Measurements from ENCODE around the gene CHGA. TPM values are rescaled to one million over a fixed set of nuclear protein-coding genes. Genes with fewer than 3 reads are reported as not detected.
A peak's percentile ranks its signal among the peaks of the same experiment; 100 is the strongest.

The CHGA gene
- total RNA-seq, 2 donors from 2014 or later, result 69.5 to 80.1 TPM

GRCh38 chr14:92931681-92932447 lies 8.9 kb downstream of the CHGA start:
- H3K4me3 ChIP-seq, result no peak overlapping the region
- no peaks in the 10 kb centered on the region for H3K4me1 ChIP-seq
- intact Hi-C loops (cut with DNase I), result no loop called here
- no peak overlapping the region for H3K27ac ChIP-seq
- no peaks in the 10 kb centered on the region for H3K36me3 ChIP-seq (replicated peaks in 1 of 2; ENCODE audit: insufficient read depth in 1 of 2, low read depth in 2 of 2)
- TF ChIP-seq CTCF (IDR thresholded peaks at IDR 0.05) (no peak), POLR2A (IDR thresholded peaks at IDR 0.05) (no peak)
- ATAC-seq (no peak), DNase-seq (no peak)
- 84 to 87% methylated on average over 18 of the region's 18 CpGs for WGBS, 2 donors
- H3K9me3 ChIP-seq, result no peaks in the 10 kb centered on the region
- no peaks in the 10 kb centered on the region for H3K27me3 ChIP-seq

- Histone ChIP-seq H3K4me3 (no peak overlapping the region), H3K27me3 (no peaks in the 10 kb centered on the region), H3K27ac (no peak overlapping the region), H3K36me3 (replicated peaks in 1 of 2; ENCODE audit: insufficient read depth in 1 of 2, low read depth in 2 of 2) (peaks cover 0 to 1% of the 10 kb centered on the region in 2 donors), H3K9me3 (no peaks in the 10 kb centered on the region), H3K4me1 (no peaks in the 10 kb centered on the region)
- intact Hi-C loops (cut with DNase I), result no loop called here
- TF ChIP-seq CTCF (IDR thresholded peaks at IDR 0.05), result no peak
- no peak for TF ChIP-seq POLR2A (IDR thresholded peaks at IDR 0.05)
- DNase-seq, result no peak
- no peak for ATAC-seq
- WGBS, 2 donors, result 86 to 89% methylated on average over 15 to 35 of the region's 35 CpGs
Observed at GRCh38 chr14:92932448-92933395, 9.8 kb downstream of the CHGA start.

GRCh38 chr14:92933481-92933880 lies 10.5 kb downstream of the CHGA start:
- DNase-seq (peak in 1 of 4 donors; percentile 6), ATAC-seq (no peak)
- WGBS, 2 donors, result 87 to 92% methylated on average over 5 to 8 of the region's 8 CpGs
- Histone ChIP-seq H3K4me1 (no peaks in the 10 kb centered on the region), H3K9me3 (no peaks in the 10 kb centered on the region), H3K36me3 (replicated peaks in 1 of 2; ENCODE audit: insufficient read depth in 1 of 2, low read depth in 2 of 2) (peaks cover 0 to 1% of the 10 kb centered on the region in 2 donors), H3K4me3 (no peak overlapping the region), H3K27ac (no peak overlapping the region), H3K27me3 (no peaks in the 10 kb centered on the region)
- TF ChIP-seq CTCF (IDR thresholded peaks at IDR 0.05) (no peak), POLR2A (IDR thresholded peaks at IDR 0.05) (no peak)
- intact Hi-C loops (cut with DNase I), result no loop called here

GRCh38 chr14:92934196-92935085 lies 11.5 kb downstream of the CHGA start:
- TF ChIP-seq POLR2A (IDR thresholded peaks at IDR 0.05) (no peak), CTCF (IDR thresholded peaks at IDR 0.05) (no peak)
- Histone ChIP-seq H3K4me1 (no peaks in the 10 kb centered on the region), H3K27ac (no peak overlapping the region), H3K36me3 (replicated peaks in 1 of 2; ENCODE audit: insufficient read depth in 1 of 2, low read depth in 2 of 2) (peaks cover 0 to 1% of the 10 kb centered on the region in 2 donors), H3K27me3 (no peaks in the 10 kb centered on the region), H3K9me3 (no peaks in the 10 kb centered on the region), H3K4me3 (no peak overlapping the region)
- peak in 1 of 4 donors; percentile 9 for DNase-seq
- no peak for ATAC-seq
- intact Hi-C loops (cut with DNase I), result no loop called here
- 75 to 87% methylated on average over 9 to 19 of the region's 19 CpGs for WGBS, 2 donors
